ENCODE measurements around the gene DENND5B. TPM values are rescaled to one million over a fixed set of nuclear protein-coding genes. Genes with fewer than 3 reads are reported as not detected.

DENND5B gene
- total and polyA plus RNA-seq, 4 donors: 18.8 to 44.4 (median 25.6) TPM

GRCh38 chr12:31471051-31471450 lies 119.9 kb downstream of the DENND5B start:
- DNase-seq (ENCODE audit: low read depth in 4 of 6, low spot score in 6 of 6): no peak
- Histone ChIP-seq H3K36me3 (ENCODE audit: control insufficient read depth, insufficient read depth, low read length) (peaks cover under 1% of the 10 kb centered on the region), H3K27me3 (ENCODE audit: control insufficient read depth, insufficient read depth, low read length) (no peaks in the 10 kb centered on the region), H3K4me1 (ENCODE audit: control insufficient read depth, insufficient read depth, low read length) (no peaks in the 10 kb centered on the region), H3K4me3 (ENCODE audit: low read depth, low read length) (no peak overlapping the region), H3K9me3 (ENCODE audit: control insufficient read depth, insufficient read depth, low read length) (no peaks in the 10 kb centered on the region), H3K27ac (ENCODE audit: low read depth, low read length) (no peak overlapping the region)
- WGBS (ENCODE audit: insufficient coverage): no CpG with 5 or more reads among the region's 6 CpGs

GRCh38 chr12:31470459-31470858 lies 120.5 kb downstream of the DENND5B start:
- Histone ChIP-seq H3K4me1 (ENCODE audit: control insufficient read depth, insufficient read depth, low read length) (no peaks in the 10 kb centered on the region), H3K27me3 (ENCODE audit: control insufficient read depth, insufficient read depth, low read length) (no peaks in the 10 kb centered on the region), H3K27ac (ENCODE audit: low read depth, low read length) (no peak overlapping the region), H3K36me3 (ENCODE audit: control insufficient read depth, insufficient read depth, low read length) (peaks cover 4% of the 10 kb centered on the region), H3K4me3 (ENCODE audit: low read depth, low read length) (no peak overlapping the region), H3K9me3 (ENCODE audit: control insufficient read depth, insufficient read depth, low read length) (no peaks in the 10 kb centered on the region)
- DNase-seq (ENCODE audit: low read depth in 4 of 6, low spot score in 6 of 6): no peak

- H3K4me1 ChIP-seq (ENCODE audit: control insufficient read depth, insufficient read depth, low read length): no peaks in the 10 kb centered on the region
- H3K36me3 ChIP-seq (ENCODE audit: control insufficient read depth, insufficient read depth, low read length): peaks cover 4% of the 10 kb centered on the region
- no peaks in the 10 kb centered on the region for H3K27me3 ChIP-seq (ENCODE audit: control insufficient read depth, insufficient read depth, low read length)
- H3K4me3 ChIP-seq (ENCODE audit: low read depth, low read length): no peak overlapping the region
- no peak overlapping the region for H3K27ac ChIP-seq (ENCODE audit: low read depth, low read length)
- H3K9me3 ChIP-seq (ENCODE audit: control insufficient read depth, insufficient read depth, low read length): no peaks in the 10 kb centered on the region
- DNase-seq (ENCODE audit: low read depth in 4 of 6, low spot score in 6 of 6): no peak
These were observed 124.2 kb downstream of the DENND5B start for GRCh38 chr12:31466768-31467167.

- Histone ChIP-seq H3K4me1 (ENCODE audit: control insufficient read depth, insufficient read depth, low read length) (no peaks in the 10 kb centered on the region), H3K27ac (ENCODE audit: low read depth, low read length) (no peak overlapping the region), H3K4me3 (ENCODE audit: low read depth, low read length) (no peak overlapping the region), H3K36me3 (ENCODE audit: control insufficient read depth, insufficient read depth, low read length) (peaks cover 4% of the 10 kb centered on the region), H3K9me3 (ENCODE audit: control insufficient read depth, insufficient read depth, low read length) (no peaks in the 10 kb centered on the region), H3K27me3 (ENCODE audit: control insufficient read depth, insufficient read depth, low read length) (no peaks in the 10 kb centered on the region)
- 100% methylated on average over 1 of the region's 2 CpGs for WGBS (ENCODE audit: insufficient coverage)
- no peak for DNase-seq (ENCODE audit: low read depth in 4 of 6, low spot score in 6 of 6)
These were observed 125.9 kb downstream of the DENND5B start for GRCh38 chr12:31465002-31465401.

GRCh38 chr12:31460024-31460423 lies 130.9 kb downstream of the DENND5B start:
- DNase-seq (ENCODE audit: low read depth in 4 of 6, low spot score in 6 of 6): no peak
- WGBS (ENCODE audit: insufficient coverage): 100% methylated on average over 1 of the region's 4 CpGs
- H3K36me3 ChIP-seq (ENCODE audit: control insufficient read depth, insufficient read depth, low read length): no peaks in the 10 kb centered on the region
- no peak overlapping the region for H3K4me3 ChIP-seq (ENCODE audit: low read depth, low read length)
- H3K27me3 ChIP-seq (ENCODE audit: control insufficient read depth, insufficient read depth, low read length): no peaks in the 10 kb centered on the region
- no peaks in the 10 kb centered on the region for H3K9me3 ChIP-seq (ENCODE audit: control insufficient read depth, insufficient read depth, low read length)
- no peaks in the 10 kb centered on the region for H3K4me1 ChIP-seq (ENCODE audit: control insufficient read depth, insufficient read depth, low read length)
- H3K27ac ChIP-seq (ENCODE audit: low read depth, low read length): no peak overlapping the region

GRCh38 chr12:31456562-31456961 lies 134.4 kb downstream of the DENND5B start:
- H3K9me3 ChIP-seq (ENCODE audit: control insufficient read depth, insufficient read depth, low read length): no peaks in the 10 kb centered on the region

GRCh38 chr12:31444736-31445135 lies 146.2 kb downstream of the DENND5B start:
- H3K27ac ChIP-seq (ENCODE audit: low read depth, low read length): no peak overlapping the region
- H3K36me3 ChIP-seq (ENCODE audit: control insufficient read depth, insufficient read depth, low read length): peaks cover 21% of the 10 kb centered on the region
- WGBS (ENCODE audit: insufficient coverage): no CpG with 5 or more reads among the region's 2 CpGs
- H3K4me1 ChIP-seq (ENCODE audit: control insufficient read depth, insufficient read depth, low read length): no peaks in the 10 kb centered on the region
- H3K4me3 ChIP-seq (ENCODE audit: low read depth, low read length): no peak overlapping the region
- H3K27me3 ChIP-seq (ENCODE audit: control insufficient read depth, insufficient read depth, low read length): no peaks in the 10 kb centered on the region
- DNase-seq (ENCODE audit: low read depth in 4 of 6, low spot score in 6 of 6): peak in 4 of 6 donors; percentile 4 to 84 (median 15)
- H3K9me3 ChIP-seq (ENCODE audit: control insufficient read depth, insufficient read depth, low read length): no peaks in the 10 kb centered on the region

More at GRCh38 chr12:31456562-31456961, 134.4 kb downstream of the DENND5B start:
- no peaks in the 10 kb centered on the region for H3K36me3 ChIP-seq (ENCODE audit: control insufficient read depth, insufficient read depth, low read length)
- H3K27me3 ChIP-seq (ENCODE audit: control insufficient read depth, insufficient read depth, low read length): no peaks in the 10 kb centered on the region
- WGBS (ENCODE audit: insufficient coverage): 100% methylated on average over 1 of the region's 2 CpGs
- H3K27ac ChIP-seq (ENCODE audit: low read depth, low read length): no peak overlapping the region
- no peaks in the 10 kb centered on the region for H3K4me1 ChIP-seq (ENCODE audit: control insufficient read depth, insufficient read depth, low read length)
- no peak for DNase-seq (ENCODE audit: low read depth in 4 of 6, low spot score in 6 of 6)
- H3K4me3 ChIP-seq (ENCODE audit: low read depth, low read length): no peak overlapping the region

- Histone ChIP-seq H3K36me3 (ENCODE audit: control insufficient read depth, insufficient read depth, low read length) (peaks cover 8% of the 10 kb centered on the region), H3K27ac (ENCODE audit: low read depth, low read length) (no peak overlapping the region), H3K9me3 (ENCODE audit: control insufficient read depth, insufficient read depth, low read length) (no peaks in the 10 kb centered on the region), H3K4me3 (ENCODE audit: low read depth, low read length) (no peak overlapping the region), H3K27me3 (ENCODE audit: control insufficient read depth, insufficient read depth, low read length) (no peaks in the 10 kb centered on the region), H3K4me1 (ENCODE audit: control insufficient read depth, insufficient read depth, low read length) (no peaks in the 10 kb centered on the region)
- DNase-seq (ENCODE audit: low read depth in 4 of 6, low spot score in 6 of 6): no peak
- WGBS (ENCODE audit: insufficient coverage): 86% methylated on average over 2 of the region's 4 CpGs
These were observed 150.3 kb downstream of the DENND5B start for GRCh38 chr12:31440586-31440985.

GRCh38 chr12:31440134-31440533 lies 150.8 kb downstream of the DENND5B start:
- H3K27ac ChIP-seq (ENCODE audit: low read depth, low read length): no peak overlapping the region
- no peaks in the 10 kb centered on the region for H3K9me3 ChIP-seq (ENCODE audit: control insufficient read depth, insufficient read depth, low read length)
- no peak overlapping the region for H3K4me3 ChIP-seq (ENCODE audit: low read depth, low read length)
- no peaks in the 10 kb centered on the region for H3K4me1 ChIP-seq (ENCODE audit: control insufficient read depth, insufficient read depth, low read length)
- peaks cover 6% of the 10 kb centered on the region for H3K36me3 ChIP-seq (ENCODE audit: control insufficient read depth, insufficient read depth, low read length)
- no peak for DNase-seq (ENCODE audit: low read depth in 4 of 6, low spot score in 6 of 6)
- no CpG with 5 or more reads among the region's 4 CpGs for WGBS (ENCODE audit: insufficient coverage)
- no peaks in the 10 kb centered on the region for H3K27me3 ChIP-seq (ENCODE audit: control insufficient read depth, insufficient read depth, low read length)

GRCh38 chr12:31431721-31432240 lies 159.2 kb downstream of the DENND5B start:
- DNase-seq (ENCODE audit: low read depth in 4 of 6, low spot score in 6 of 6): no peak
- Histone ChIP-seq H3K4me3 (ENCODE audit: low read depth, low read length) (no peak overlapping the region), H3K27ac (ENCODE audit: low read depth, low read length) (no peak overlapping the region), H3K9me3 (ENCODE audit: control insufficient read depth, insufficient read depth, low read length) (no peaks in the 10 kb centered on the region), H3K36me3 (ENCODE audit: control insufficient read depth, insufficient read depth, low read length) (no peaks in the 10 kb centered on the region), H3K27me3 (ENCODE audit: control insufficient read depth, insufficient read depth, low read length) (no peaks in the 10 kb centered on the region), H3K4me1 (ENCODE audit: control insufficient read depth, insufficient read depth, low read length) (no peaks in the 10 kb centered on the region)
- 45% methylated on average over 2 of the region's 2 CpGs for WGBS (ENCODE audit: insufficient coverage)
